ENCODE measurements around the gene TAP1. TPM values are rescaled to one million over a fixed set of nuclear protein-coding genes. Genes with fewer than 3 reads are reported as not detected.

The TAP1 gene
- total RNA-seq, 1 experiment from 2014 or later: 74.7 TPM

- ChIA-PET POLR2A (no interaction called here), CTCF (no interaction called here)
- in situ Hi-C loops (cut with HindIII; ENCODE audit: low pct_unique_long_range_greater_than_20kb, low sequenced_read_pairs): no loop called here
- DNase-seq (ENCODE audit: low read depth, low spot score): no peak
- TF ChIP-seq SIN3A (IDR thresholded peaks at IDR 0.05; ENCODE audit: borderline replicate concordance, insufficient read depth, low read depth, low read length): no peak
- no peak for TF ChIP-seq POLR2AphosphoS5 (IDR thresholded peaks at IDR 0.05; ENCODE audit: low read depth, low read length)
- TF ChIP-seq REST (IDR thresholded peaks at IDR 0.05; ENCODE audit: insufficient read depth in 1 of 2, low read depth in 2 of 2, low read length in 1 of 2): no peak
- TF ChIP-seq TCF7L2 (IDR thresholded peaks at IDR 0.05; ENCODE audit: low read depth, low read length): no peak
- TF ChIP-seq CTCF (IDR thresholded peaks at IDR 0.05): no peak
- peaks cover 7% of the 10 kb centered on the region; the same call in 1 of the 2 replicates for H3K4me1 ChIP-seq (ENCODE audit: control insufficient read depth, insufficient read depth, low read length)
- H3K27ac ChIP-seq (ENCODE audit: low read length): no peak overlapping the region
- no peak overlapping the region for H3K4me3 ChIP-seq (ENCODE audit: low read depth in 2 of 2, low read length in 2 of 2)
- no peaks in the 10 kb centered on the region for H3K27me3 ChIP-seq (ENCODE audit: control insufficient read depth, insufficient read depth, low read length)
- H3K9me3 ChIP-seq (ENCODE audit: control insufficient read depth, insufficient read depth, low read depth, low read length): no peaks in the 10 kb centered on the region
- BruUV-seq (replicated peaks): no TSS peak
- intact Hi-C loops (cut with micrococcal nuclease; ENCODE audit: unreplicated experiment): no loop called here
- ATAC-seq: no peak
- peaks cover 4% of the 10 kb centered on the region; the same call in 1 of the 2 replicates for H3K36me3 ChIP-seq (ENCODE audit: control insufficient read depth, insufficient read depth, low read length)
These were observed 21.0 kb downstream of the TAP1 start for GRCh38 chr6:32832535-32832934.

GRCh38 chr6:32830936-32831335 lies 22.6 kb downstream of the TAP1 start:
- CTCF ChIA-PET: no interaction called here
- TF ChIP-seq POLR2AphosphoS5 (IDR thresholded peaks at IDR 0.05; ENCODE audit: low read depth, low read length): no peak
- no peak for TF ChIP-seq SIN3A (IDR thresholded peaks at IDR 0.05; ENCODE audit: borderline replicate concordance, insufficient read depth, low read depth, low read length)
- no peak for TF ChIP-seq TCF7L2 (IDR thresholded peaks at IDR 0.05; ENCODE audit: low read depth, low read length)
- no peak for TF ChIP-seq REST (IDR thresholded peaks at IDR 0.05; ENCODE audit: insufficient read depth in 1 of 2, low read depth in 2 of 2, low read length in 1 of 2)
- no peak for TF ChIP-seq CTCF (IDR thresholded peaks at IDR 0.05)
- POLR2A ChIA-PET: no interaction called here
- DNase-seq (ENCODE audit: low read depth, low spot score): no peak
- intact Hi-C loops (cut with micrococcal nuclease; ENCODE audit: unreplicated experiment): no loop called here
- in situ Hi-C loops (cut with HindIII; ENCODE audit: low pct_unique_long_range_greater_than_20kb, low sequenced_read_pairs): no loop called here
- Histone ChIP-seq H3K27me3 (ENCODE audit: control insufficient read depth, insufficient read depth, low read length) (no peaks in the 10 kb centered on the region), H3K4me3 (ENCODE audit: low read depth in 2 of 2, low read length in 2 of 2) (no peak overlapping the region), H3K27ac (ENCODE audit: low read length) (no peak overlapping the region), H3K36me3 (ENCODE audit: control insufficient read depth, insufficient read depth, low read length) (peaks cover 4% of the 10 kb centered on the region; the same call in 1 of the 2 replicates), H3K9me3 (ENCODE audit: control insufficient read depth, insufficient read depth, low read depth, low read length) (no peaks in the 10 kb centered on the region), H3K4me1 (ENCODE audit: control insufficient read depth, insufficient read depth, low read length) (no peaks in the 10 kb centered on the region)
- BruUV-seq (replicated peaks): no TSS peak
- ATAC-seq: no peak

All from Panc1 (cell line).